Uterus (tissue), 2 donors: ENCODE measurements around the gene NPFF.

Source experiments
- POLR2A ChIP-seq, 2 donors: fragments of 450-650 bp; IDR thresholded peaks; one replicate each; pipeline ENCODE4 v1.6.1; 2016; ENCODE audit warnings: antibody characterized with exemption in 2 of 2, mild to moderate bottlenecking in 1 of 2, moderate library complexity in 1 of 2
- TF ChIP-seq, protein P1 (sequence below), 4 experiments: fragments of 200-600 bp in 2 of 4; fragments of 450-650 bp in 2 of 4; sonication (generic) in 2 of 4; IDR thresholded peaks; one replicate each; pipeline ENCODE4 v1.5.1; 2016 to 2019; ENCODE audit warnings: antibody characterized with exemption in 4 of 4, mild to moderate bottlenecking in 2 of 4, moderate library complexity in 1 of 4

DNA sequence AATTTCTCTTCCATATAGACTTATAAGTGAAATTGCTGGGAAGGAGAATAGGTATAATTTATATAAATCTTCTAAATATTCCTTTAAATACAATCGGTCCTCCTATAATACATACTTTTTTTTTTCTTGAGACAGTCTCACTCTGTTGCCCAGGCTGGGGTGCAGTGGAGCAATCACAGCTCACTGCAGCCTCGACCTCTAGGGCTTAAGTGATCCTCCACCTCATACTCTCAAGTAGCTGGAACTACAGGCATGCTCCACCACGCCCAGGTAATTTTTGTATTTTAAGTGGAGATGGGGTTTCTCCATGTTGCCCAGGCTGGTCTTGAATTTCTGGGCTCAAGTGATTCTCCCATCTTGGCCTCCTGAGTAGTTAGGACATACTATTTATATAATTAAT is 29.7 kb upstream of the NPFF start:
- TF ChIP-seq, protein P1, sequence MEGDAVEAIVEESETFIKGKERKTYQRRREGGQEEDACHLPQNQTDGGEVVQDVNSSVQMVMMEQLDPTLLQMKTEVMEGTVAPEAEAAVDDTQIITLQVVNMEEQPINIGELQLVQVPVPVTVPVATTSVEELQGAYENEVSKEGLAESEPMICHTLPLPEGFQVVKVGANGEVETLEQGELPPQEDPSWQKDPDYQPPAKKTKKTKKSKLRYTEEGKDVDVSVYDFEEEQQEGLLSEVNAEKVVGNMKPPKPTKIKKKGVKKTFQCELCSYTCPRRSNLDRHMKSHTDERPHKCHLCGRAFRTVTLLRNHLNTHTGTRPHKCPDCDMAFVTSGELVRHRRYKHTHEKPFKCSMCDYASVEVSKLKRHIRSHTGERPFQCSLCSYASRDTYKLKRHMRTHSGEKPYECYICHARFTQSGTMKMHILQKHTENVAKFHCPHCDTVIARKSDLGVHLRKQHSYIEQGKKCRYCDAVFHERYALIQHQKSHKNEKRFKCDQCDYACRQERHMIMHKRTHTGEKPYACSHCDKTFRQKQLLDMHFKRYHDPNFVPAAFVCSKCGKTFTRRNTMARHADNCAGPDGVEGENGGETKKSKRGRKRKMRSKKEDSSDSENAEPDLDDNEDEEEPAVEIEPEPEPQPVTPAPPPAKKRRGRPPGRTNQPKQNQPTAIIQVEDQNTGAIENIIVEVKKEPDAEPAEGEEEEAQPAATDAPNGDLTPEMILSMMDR (IDR thresholded peaks at IDR 0.05), result no peak
- TF ChIP-seq POLR2A (IDR thresholded peaks at IDR 0.05), result no peak
